ENCODE results near the gene PNPT1. TPM values are rescaled to one million over a fixed set of nuclear protein-coding genes. Genes with fewer than 3 reads are reported as not detected.
"Not testable (repeated sequence)": the region's sequence is repeated elsewhere in the genome, so short reads cannot be mapped to it uniquely, and the experiment has no call there.

The PNPT1 gene
- total and polyA plus RNA-seq, 3 experiments from 2014 or later = 24.3 to 74.9 (median 60.2) TPM

DNA sequence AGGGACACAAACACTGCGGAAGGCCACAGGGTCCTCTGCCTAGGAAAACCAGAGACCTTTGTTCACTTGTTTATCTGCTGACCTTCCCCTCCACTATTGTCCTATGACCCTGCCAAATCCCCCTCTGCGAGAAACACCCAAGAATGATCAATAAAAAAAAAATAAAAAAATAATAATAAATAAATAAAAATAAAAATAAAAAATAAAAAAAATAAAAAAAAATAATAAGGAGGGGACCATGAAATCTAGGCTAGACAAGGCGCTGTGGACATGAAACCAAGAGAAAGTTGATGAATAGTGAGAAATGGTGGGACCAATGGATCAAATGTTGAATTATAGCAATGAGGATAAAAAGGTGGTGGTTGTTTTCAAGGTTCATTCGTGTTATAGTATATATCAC is 12.6 kb upstream of the PNPT1 start:
- DNase-seq; H3K4me3 ChIP-seq (ENCODE audit: low read length); H3K9me3 Mint-ChIP-seq; H3K4me3 Mint-ChIP-seq; H3K36me3 Mint-ChIP-seq; POLR2A ChIA-PET; H3K27ac Mint-ChIP-seq; H3K27me3 ChIP-seq (ENCODE audit: insufficient read depth, low read length, poor library complexity, severe bottlenecking); H3K27ac ChIP-seq (ENCODE audit: low read depth, low read length); CTCF ChIA-PET; H3K4me1 ChIP-seq (ENCODE audit: insufficient read depth, low read length); H3K4me1 Mint-ChIP-seq; H3K9me3 ChIP-seq (ENCODE audit: low read length); H3K36me3 ChIP-seq (ENCODE audit: insufficient read depth, low read length): not testable (repeated sequence)
- peaks cover 9 to 34% of the 10 kb centered on the region in 2 donors for H3K27me3 Mint-ChIP-seq

DNA sequence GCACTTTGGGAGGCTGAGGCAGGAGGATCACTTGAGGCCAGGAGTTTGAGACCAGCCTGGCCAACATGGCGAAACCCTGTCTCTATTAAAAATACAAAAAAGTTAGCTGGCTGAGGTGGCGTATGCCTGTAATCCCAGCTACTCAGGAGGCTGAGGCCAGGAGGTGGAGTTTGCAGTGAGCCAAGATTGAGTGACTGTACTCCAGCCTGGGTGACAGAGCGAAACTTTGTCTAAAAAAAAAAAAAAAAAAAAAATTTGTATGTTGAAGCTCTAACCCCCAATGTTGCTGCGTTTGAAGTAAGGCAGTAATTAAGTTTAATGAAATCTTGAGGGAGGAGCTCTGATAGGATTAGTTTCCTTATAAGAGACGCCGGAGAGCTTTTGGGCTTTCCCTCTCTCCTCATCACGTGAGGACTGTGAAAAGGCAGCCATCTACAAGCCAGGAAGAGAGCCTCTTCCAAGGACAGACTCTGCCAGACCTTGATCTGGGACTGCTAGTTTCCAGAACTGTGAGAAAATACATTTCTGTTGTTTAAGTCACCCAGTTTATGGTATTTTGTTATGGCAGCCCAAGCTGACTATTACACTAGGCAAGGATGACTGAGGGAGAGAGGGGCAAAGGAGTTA is 11.5 kb upstream of the PNPT1 start:
- no peaks in the 10 kb centered on the region for H3K4me1 ChIP-seq (ENCODE audit: insufficient read depth, low read length)
- peaks cover 9 to 31% of the 10 kb centered on the region in 2 donors for H3K27me3 Mint-ChIP-seq
- H3K4me3 ChIP-seq (ENCODE audit: low read length) = no peak overlapping the region
- ChIA-PET POLR2A (no interaction called here), CTCF (interaction anchor here (2.3 kb wide), 1 partner anchor 13 kb away, joined by 7 read pairs; no protein-coding TSS in a partner anchor)
- no peak overlapping the region for H3K27ac Mint-ChIP-seq
- no peaks in the 10 kb centered on the region for H3K9me3 ChIP-seq (ENCODE audit: low read length)
- H3K27ac ChIP-seq (ENCODE audit: low read depth, low read length) = no peak overlapping the region
- H3K4me1 Mint-ChIP-seq = no peaks in the 10 kb centered on the region
- no peaks in the 10 kb centered on the region for H3K9me3 Mint-ChIP-seq
- no peak overlapping the region for H3K4me3 Mint-ChIP-seq
- no peaks in the 10 kb centered on the region for H3K36me3 Mint-ChIP-seq
- no peaks in the 10 kb centered on the region for H3K36me3 ChIP-seq (ENCODE audit: insufficient read depth, low read length)
- no peak for DNase-seq
- no peaks in the 10 kb centered on the region for H3K27me3 ChIP-seq (ENCODE audit: insufficient read depth, low read length, poor library complexity, severe bottlenecking)

DNA sequence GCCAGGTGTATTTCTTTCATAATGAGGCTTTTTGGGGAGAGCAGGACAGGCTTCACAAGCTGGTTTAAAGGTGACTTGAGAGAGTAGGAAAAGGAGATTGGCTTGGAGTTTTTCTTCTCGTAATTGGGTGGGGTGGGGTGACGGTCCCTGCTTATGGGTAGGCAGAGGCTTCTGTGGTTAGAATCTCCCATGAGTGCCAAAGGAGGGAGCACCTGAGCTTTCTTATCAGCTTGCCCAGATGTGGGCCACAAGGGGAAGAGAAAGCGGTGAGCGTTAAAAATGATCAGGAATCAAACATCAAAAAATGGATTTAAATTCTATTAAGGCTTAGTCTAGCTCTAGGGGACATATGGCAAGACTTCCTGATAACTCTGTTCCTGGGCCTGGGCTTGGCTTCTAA is 9.7 kb upstream of the PNPT1 start:
- H3K27me3 Mint-ChIP-seq = peaks cover 9 to 33% of the 10 kb centered on the region in 2 donors
- H3K27me3 ChIP-seq (ENCODE audit: insufficient read depth, low read length, poor library complexity, severe bottlenecking) = no peaks in the 10 kb centered on the region
- no peak for DNase-seq
- H3K9me3 ChIP-seq (ENCODE audit: low read length) = no peaks in the 10 kb centered on the region
- ChIA-PET CTCF (interaction anchor here (2.3 kb wide), 1 partner anchor 15 kb away, joined by 7 read pairs; no protein-coding TSS in a partner anchor), POLR2A (no interaction called here)
- no peaks in the 10 kb centered on the region for H3K36me3 Mint-ChIP-seq
- H3K4me3 Mint-ChIP-seq = no peak overlapping the region
- no peak overlapping the region for H3K27ac Mint-ChIP-seq
- no peak overlapping the region for H3K4me3 ChIP-seq (ENCODE audit: low read length)
- no peaks in the 10 kb centered on the region for H3K4me1 Mint-ChIP-seq
- H3K9me3 Mint-ChIP-seq = no peaks in the 10 kb centered on the region
- H3K4me1 ChIP-seq (ENCODE audit: insufficient read depth, low read length) = no peaks in the 10 kb centered on the region
- no peak overlapping the region for H3K27ac ChIP-seq (ENCODE audit: low read depth, low read length)
- no peaks in the 10 kb centered on the region for H3K36me3 ChIP-seq (ENCODE audit: insufficient read depth, low read length)

DNA sequence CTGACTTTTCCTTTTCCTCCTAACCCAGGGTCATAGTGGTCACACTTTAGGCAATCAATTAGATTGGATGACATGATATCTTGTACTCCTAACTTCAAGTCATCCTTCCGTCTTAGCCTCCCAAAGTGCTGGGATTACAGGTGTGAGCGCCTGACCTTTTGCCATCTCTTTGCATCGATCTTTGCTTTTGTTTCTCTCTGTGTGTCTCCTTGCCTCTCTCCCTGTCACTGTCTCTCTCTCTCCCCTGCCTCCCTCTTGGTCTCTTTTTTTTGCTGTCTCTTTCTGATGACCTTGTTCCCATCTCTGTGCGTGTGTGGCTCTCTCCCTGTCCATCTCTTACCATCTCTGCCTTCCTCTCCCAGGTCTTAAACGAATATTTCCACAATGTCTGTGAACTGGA is 904 bp downstream of the PNPT1 start:
- H3K9me3 ChIP-seq (ENCODE audit: low read length); H3K27me3 ChIP-seq (ENCODE audit: insufficient read depth, low read length, poor library complexity, severe bottlenecking); H3K9me3 Mint-ChIP-seq; H3K27me3 Mint-ChIP-seq; CTCF ChIA-PET; POLR2A ChIA-PET; H3K36me3 ChIP-seq (ENCODE audit: insufficient read depth, low read length); DNase-seq: not testable (repeated sequence)
- peak overlapping the region; percentile 96 to 99 (median 98) for H3K4me3 Mint-ChIP-seq
- peaks cover 0 to 23% (median 11%) of the 10 kb centered on the region in 3 donors for H3K36me3 Mint-ChIP-seq
- H3K27ac Mint-ChIP-seq = peak overlapping the region; percentile 88 to 96 (median 94)
- Histone ChIP-seq H3K4me3 (ENCODE audit: low read length) (peak overlapping the region; percentile 100), H3K27ac (ENCODE audit: low read depth, low read length) (peak overlapping the region; percentile 76), H3K4me1 (ENCODE audit: insufficient read depth, low read length) (peaks cover 18% of the 10 kb centered on the region)
- H3K4me1 Mint-ChIP-seq = peaks cover 31 to 61% (median 52%) of the 10 kb centered on the region in 3 donors

DNA sequence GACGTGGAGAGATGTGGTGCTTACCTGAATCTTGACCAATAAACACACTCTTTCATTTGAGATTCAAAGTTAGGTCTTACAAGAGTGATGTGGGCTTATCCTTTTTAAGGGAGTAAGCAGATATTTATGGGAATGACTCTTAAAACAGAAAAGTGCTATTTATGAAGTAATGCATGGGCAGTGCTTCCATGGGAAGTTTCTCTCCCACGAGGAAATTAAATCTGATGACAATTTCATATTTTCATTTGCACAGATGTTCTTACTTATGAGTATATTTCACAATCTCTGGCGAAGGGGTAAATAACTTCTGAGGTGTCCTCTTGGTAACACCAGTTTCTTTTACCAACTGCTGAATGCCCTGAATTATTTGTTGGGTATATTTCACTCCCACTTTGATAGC is 21.0 kb downstream of the PNPT1 start:
- Histone ChIP-seq H3K4me1 (ENCODE audit: insufficient read depth, low read length) (no peaks in the 10 kb centered on the region), H3K9me3 (ENCODE audit: low read length) (no peaks in the 10 kb centered on the region), H3K27ac (ENCODE audit: low read depth, low read length) (no peak overlapping the region), H3K36me3 (ENCODE audit: insufficient read depth, low read length) (peaks cover 4% of the 10 kb centered on the region), H3K4me3 (ENCODE audit: low read length) (no peak overlapping the region), H3K27me3 (ENCODE audit: insufficient read depth, low read length, poor library complexity, severe bottlenecking) (no peaks in the 10 kb centered on the region)
- H3K4me3 Mint-ChIP-seq = no peak overlapping the region
- H3K36me3 Mint-ChIP-seq = peaks cover 0 to 54% (median 11%) of the 10 kb centered on the region in 3 donors
- no peaks in the 10 kb centered on the region for H3K27me3 Mint-ChIP-seq
- DNase-seq = no peak
- no peaks in the 10 kb centered on the region for H3K9me3 Mint-ChIP-seq
- ChIA-PET CTCF (no interaction called here), POLR2A (no interaction called here)
- H3K27ac Mint-ChIP-seq = no peak overlapping the region
- H3K4me1 Mint-ChIP-seq = no peaks in the 10 kb centered on the region

- Mint-ChIP-seq H3K27me3 (no peaks in the 10 kb centered on the region), H3K4me3 (no peak overlapping the region), H3K4me1 (no peaks in the 10 kb centered on the region), H3K27ac (peak overlapping the region in 2 of 8 donors; percentile 14 to 41), H3K9me3 (no peaks in the 10 kb centered on the region), H3K36me3 (peaks cover 6 to 61% (median 23%) of the 10 kb centered on the region in 3 donors)
- peaks cover 8% of the 10 kb centered on the region for H3K36me3 ChIP-seq (ENCODE audit: insufficient read depth, low read length)
- no peak overlapping the region for H3K4me3 ChIP-seq (ENCODE audit: low read length)
- H3K4me1 ChIP-seq (ENCODE audit: insufficient read depth, low read length) = no peaks in the 10 kb centered on the region
- ChIA-PET CTCF (no interaction called here), POLR2A (no interaction called here)
- H3K27me3 ChIP-seq (ENCODE audit: insufficient read depth, low read length, poor library complexity, severe bottlenecking) = no peaks in the 10 kb centered on the region
- no peak for DNase-seq
- no peaks in the 10 kb centered on the region for H3K9me3 ChIP-seq (ENCODE audit: low read length)
- no peak overlapping the region for H3K27ac ChIP-seq (ENCODE audit: low read depth, low read length)
These were observed 24.7 kb downstream of the PNPT1 start for GRCh38 chr2:55668956-55669355.

DNA sequence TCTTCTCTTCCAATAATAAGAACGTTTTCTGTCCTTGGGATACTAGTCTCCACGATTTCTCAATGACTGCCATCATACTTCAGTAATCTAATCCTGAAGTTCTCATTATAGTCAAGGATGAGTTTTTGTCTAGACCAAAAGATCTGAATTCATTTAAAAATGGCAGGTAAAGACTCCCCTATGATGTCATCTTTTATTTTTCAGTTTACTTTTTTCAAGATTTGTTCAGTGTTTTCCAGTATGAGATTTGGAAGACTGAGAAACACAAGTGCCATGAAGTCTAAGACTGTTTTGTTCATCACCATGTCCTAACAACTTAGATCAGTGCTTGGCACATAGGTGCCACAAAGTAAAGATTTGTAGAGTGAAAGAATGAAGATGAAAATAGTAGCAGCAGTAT is 40.4 kb downstream of the PNPT1 start:
- Histone ChIP-seq H3K9me3 (ENCODE audit: low read length) (no peaks in the 10 kb centered on the region), H3K4me3 (ENCODE audit: low read length) (no peak overlapping the region), H3K36me3 (ENCODE audit: insufficient read depth, low read length) (no peaks in the 10 kb centered on the region), H3K27ac (ENCODE audit: low read depth, low read length) (no peak overlapping the region), H3K27me3 (ENCODE audit: insufficient read depth, low read length, poor library complexity, severe bottlenecking) (no peaks in the 10 kb centered on the region), H3K4me1 (ENCODE audit: insufficient read depth, low read length) (no peaks in the 10 kb centered on the region)
- Mint-ChIP-seq H3K27me3 (no peaks in the 10 kb centered on the region), H3K36me3 (peaks cover 12 to 58% (median 15%) of the 10 kb centered on the region in 3 donors), H3K4me3 (no peak overlapping the region), H3K9me3 (no peaks in the 10 kb centered on the region), H3K4me1 (no peaks in the 10 kb centered on the region), H3K27ac (no peak overlapping the region)
- CTCF ChIA-PET = no interaction called here
- DNase-seq = no peak
- POLR2A ChIA-PET = no interaction called here

- POLR2A ChIA-PET = interaction anchor here (0.6 kb wide), 1 partner anchor 1522 kb away, joined by 5 read pairs; no protein-coding TSS in a partner anchor
- Histone ChIP-seq H3K4me3 (ENCODE audit: low read length) (no peak overlapping the region), H3K4me1 (ENCODE audit: insufficient read depth, low read length) (no peaks in the 10 kb centered on the region), H3K9me3 (ENCODE audit: low read length) (no peaks in the 10 kb centered on the region), H3K27ac (ENCODE audit: low read depth, low read length) (no peak overlapping the region), H3K36me3 (ENCODE audit: insufficient read depth, low read length) (no peaks in the 10 kb centered on the region), H3K27me3 (ENCODE audit: insufficient read depth, low read length, poor library complexity, severe bottlenecking) (no peaks in the 10 kb centered on the region)
- Mint-ChIP-seq H3K36me3 (peaks cover 6 to 59% (median 6%) of the 10 kb centered on the region in 3 donors), H3K4me3 (no peak overlapping the region), H3K27ac (peak overlapping the region in 1 of 8 donors; percentile 32), H3K27me3 (no peaks in the 10 kb centered on the region), H3K4me1 (no peaks in the 10 kb centered on the region), H3K9me3 (no peaks in the 10 kb centered on the region)
- DNase-seq = no peak
- CTCF ChIA-PET = no interaction called here
These were observed 44.4 kb downstream of the PNPT1 start for GRCh38 chr2:55649211-55649610.

Measured in CD8-positive, alpha-beta memory T cell (primary cell).